T-helper 2 cell (primary cell): Measurements from ENCODE around the gene KLHL22.
"Not testable (repeated sequence)": the region's sequence is repeated elsewhere in the genome, so short reads cannot be mapped to it uniquely, and the experiment has no call there.

Experiments used
- DNase-seq, 5 experiments: peaks; one replicate each; pipeline versions ENCODE4 v3.0.0 to v3.0.0-alpha.2; 2012 to 2022
- total RNA-seq, 2 donors: gene quantifications; one replicate each; lab custom pipeline; 2026; lab: John Stamatoyannopoulos, UW

KLHL22 gene, protein sequence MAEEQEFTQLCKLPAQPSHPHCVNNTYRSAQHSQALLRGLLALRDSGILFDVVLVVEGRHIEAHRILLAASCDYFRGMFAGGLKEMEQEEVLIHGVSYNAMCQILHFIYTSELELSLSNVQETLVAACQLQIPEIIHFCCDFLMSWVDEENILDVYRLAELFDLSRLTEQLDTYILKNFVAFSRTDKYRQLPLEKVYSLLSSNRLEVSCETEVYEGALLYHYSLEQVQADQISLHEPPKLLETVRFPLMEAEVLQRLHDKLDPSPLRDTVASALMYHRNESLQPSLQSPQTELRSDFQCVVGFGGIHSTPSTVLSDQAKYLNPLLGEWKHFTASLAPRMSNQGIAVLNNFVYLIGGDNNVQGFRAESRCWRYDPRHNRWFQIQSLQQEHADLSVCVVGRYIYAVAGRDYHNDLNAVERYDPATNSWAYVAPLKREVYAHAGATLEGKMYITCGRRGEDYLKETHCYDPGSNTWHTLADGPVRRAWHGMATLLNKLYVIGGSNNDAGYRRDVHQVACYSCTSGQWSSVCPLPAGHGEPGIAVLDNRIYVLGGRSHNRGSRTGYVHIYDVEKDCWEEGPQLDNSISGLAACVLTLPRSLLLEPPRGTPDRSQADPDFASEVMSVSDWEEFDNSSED
- total RNA-seq, result 26.5 to 43.6 reads per million in 2 donors

DNA sequence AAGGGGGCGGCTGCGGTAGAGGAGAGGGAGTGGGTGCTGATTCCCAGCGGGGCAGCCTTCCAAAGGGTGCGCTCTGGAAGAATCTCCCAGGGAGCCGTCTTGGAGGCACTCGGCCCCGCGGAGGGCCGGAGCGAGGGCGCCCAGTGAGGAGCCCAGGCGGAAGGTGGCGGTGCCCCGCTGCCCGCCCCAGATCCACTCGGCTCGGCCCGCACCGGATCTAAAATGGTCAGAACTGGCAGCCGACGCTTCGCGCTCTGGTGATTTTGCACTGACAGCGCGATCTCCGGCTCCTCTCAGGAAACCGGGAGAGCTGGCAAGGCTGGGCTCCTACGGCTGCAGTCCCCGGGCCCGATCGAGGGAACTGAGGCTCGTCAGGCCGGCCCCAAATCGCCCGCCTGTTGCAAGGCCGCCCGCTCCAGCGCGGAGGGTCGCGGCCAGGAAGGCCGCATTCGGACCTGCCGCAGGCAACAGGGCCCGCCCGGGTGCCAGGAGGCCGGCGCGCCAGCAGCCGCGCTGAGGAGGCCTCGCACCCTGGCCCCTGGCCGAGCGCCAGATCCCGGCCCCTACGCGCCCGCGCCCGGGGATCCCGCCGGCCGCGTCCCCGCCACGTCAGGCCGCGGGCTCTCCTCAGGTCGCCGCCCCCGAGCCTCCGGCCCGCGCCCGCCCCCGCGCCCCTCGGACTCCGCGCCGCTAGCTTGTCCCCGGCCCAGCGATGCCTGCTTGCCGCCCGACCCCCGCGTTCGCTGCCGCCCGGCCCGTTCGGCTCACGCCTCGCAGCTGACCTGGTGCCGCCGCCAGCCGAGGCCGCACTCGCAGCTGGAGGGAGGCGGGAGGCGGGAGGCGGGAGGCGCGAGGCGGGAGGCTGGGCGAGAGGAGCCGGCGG, at the start of gene KLHL22:
Gene KLHL22 (minus strand): TSS at position 818 of the 883 bp plus-strand sequence. CDS start 6,584 bp downstream, outside the sequence.
- DNase-seq, result peak in 4 of 5 experiments; percentile 11 to 51 (median 15)

DNA sequence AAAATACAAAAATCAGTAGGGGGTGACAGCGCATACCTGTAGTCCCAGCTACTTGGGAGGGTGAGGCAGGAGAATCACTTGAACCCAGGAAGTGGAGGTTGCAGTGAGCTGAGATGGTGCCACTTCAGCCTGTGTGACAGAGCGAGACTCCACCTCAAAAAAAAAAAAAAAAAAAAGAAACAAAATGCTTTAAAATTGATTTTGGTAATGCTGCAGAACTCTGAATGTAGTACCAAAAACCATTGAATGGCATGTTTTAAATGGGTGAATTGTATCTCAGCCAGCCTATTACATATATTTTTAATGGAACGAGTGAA, 49.7 kb upstream of the KLHL22 start:
- not testable (repeated sequence) for DNase-seq

DNA sequence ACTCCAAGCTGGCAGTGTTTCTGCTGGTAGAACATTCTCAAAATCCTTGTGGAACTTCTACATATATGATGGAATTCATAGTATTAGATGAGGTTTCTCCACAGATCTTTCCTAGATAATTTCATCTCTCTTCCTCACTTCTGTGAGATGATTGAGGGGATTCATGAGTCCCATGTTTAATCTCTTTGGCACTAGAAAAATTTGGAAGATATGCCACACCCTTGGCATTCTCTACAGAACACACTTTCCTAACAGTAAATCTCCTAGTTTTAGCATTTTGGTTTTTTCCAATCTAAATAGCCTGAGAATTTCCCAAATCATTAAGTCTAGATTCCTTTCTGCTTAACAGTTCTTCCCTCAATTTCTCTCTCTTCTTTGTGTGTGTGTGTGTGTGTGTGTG, 47.1 kb upstream of the KLHL22 start:
- DNase-seq, result no peak

DNA sequence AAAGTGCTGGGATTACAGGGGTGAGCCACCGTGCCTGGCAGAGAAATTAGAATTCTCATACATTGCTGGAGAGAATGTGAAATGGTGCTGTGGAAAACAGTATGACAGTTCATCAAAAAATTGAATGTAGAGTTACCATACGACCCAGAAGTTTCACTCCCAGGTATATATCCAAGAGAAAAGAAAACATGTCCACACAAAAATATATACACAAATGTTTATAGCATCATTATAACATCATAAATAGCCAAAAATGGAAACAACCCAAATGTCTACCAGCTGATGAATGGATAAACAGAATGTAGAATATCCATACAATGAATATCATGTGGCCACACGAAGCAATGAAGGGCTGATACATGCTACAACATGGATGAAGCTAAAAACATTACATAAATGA, 46.5 kb upstream of the KLHL22 start:
- DNase-seq, result no peak

DNA sequence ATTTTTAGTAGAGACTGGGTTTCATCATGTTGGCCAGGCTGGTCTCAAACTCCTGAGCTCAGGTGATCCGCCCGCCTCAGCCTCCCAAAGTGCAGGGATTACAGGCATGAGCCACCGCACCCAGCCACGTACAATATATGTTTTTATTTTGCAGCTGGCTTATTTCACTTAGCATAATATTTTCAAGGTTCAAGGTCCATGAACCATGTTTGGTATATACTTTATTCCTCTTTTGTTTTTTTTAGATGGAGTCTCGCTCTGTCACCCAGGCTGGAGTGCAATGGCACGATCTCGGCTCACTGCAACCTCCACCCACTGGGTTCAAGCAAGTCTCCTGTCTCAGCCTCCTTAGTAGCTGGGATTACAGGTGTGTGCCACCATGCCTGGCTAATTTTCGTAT, 43.3 kb upstream of the KLHL22 start:
- not testable (repeated sequence) for DNase-seq

DNA sequence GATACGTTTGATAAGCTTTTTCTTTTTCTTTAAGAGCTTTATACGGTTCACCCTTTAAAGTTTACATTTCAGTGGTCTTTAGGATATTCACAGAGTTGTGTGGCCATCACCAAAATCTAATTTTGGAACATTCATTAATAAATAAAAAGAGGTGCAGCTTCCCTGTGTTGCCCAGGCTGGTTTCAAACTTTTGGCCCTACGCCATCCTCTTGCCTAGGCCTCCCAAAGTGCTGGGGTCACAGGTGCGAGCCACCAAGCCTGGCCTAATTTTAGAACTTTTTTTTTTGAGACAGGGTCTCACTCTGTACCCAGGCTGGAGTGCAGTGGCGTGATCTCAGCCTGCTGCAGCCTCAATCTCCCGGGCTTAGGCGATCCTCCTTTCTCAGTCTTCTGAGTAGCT, 42.4 kb upstream of the KLHL22 start:
- no peak for DNase-seq

DNA sequence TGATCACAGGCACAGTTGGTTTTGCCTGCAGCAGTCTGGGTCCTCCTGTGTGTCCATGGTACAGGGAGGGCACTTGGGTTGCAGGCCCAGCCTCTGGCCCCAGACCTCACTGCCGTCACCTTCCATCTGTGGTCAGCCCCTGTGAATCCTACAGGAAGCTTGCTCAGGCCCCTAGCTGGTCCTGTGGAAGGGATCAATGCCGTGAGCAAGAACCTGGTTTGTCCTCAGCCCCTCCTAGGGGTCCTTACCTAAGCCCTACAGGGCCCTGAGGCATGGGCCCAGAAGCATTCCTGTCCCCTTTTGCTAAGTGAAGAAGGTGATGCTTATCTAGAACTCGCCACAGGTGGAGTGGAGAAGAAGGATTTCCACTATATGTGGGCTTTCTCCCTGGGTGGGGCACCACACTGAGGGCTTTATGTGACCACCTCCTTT, 41.7 kb upstream of the KLHL22 start:
- no peak for DNase-seq

DNA sequence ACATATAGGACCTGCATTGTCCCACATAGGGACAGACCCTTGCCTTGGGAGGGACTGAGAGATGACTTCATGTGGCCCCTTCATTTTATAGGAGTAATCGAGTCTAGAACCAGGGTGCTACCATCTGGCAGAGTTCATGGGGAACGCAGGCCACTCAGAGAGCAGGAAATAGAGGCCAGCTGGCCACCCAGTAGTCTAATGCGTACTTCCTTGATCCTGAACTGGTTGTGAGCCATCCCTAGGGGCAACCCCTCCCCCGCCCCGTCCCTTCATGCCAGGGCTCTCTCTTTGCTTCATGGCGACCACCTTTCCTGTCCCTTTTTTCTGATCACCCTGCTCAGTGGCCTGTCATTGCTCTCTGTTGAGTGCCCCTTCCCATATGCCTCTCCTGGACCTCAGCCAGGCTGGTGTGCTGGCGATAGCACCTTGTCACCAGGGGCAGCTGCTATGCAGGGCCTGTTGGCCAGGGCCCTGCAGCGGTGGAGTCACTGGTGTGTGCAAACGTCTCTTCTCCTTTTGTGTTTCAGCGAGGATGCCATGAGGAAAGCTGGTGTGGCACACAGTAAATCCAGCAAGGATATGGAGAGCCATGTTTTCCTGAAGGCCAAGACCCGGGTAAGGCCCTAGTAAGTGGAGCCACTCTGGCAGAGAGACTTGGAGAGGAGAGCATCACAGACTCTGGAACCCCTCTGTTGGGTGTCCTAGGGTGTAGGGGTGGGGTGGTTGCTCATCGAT, 41.2 kb upstream of the KLHL22 start:
- DNase-seq, result no peak

DNA sequence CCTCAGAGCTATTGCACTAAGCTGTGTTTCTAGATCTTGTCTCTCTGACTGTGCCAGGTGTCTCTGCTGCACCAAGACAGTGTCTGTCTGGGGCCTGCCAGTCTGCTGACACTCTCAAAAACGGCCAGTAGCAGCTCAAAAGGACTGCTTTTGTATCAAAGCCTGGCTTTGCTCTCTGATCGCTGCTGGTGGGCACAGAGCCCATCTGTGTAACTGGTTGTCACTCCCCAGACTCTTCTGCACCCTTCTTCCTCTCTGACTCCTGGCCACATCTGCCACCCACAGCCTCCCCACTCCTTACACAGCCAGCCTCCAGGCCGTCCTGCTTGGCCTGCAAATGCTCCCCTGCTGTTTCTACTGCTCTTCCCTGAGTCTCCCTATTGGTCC, 38.3 kb upstream of the KLHL22 start:
- DNase-seq, result no peak

DNA sequence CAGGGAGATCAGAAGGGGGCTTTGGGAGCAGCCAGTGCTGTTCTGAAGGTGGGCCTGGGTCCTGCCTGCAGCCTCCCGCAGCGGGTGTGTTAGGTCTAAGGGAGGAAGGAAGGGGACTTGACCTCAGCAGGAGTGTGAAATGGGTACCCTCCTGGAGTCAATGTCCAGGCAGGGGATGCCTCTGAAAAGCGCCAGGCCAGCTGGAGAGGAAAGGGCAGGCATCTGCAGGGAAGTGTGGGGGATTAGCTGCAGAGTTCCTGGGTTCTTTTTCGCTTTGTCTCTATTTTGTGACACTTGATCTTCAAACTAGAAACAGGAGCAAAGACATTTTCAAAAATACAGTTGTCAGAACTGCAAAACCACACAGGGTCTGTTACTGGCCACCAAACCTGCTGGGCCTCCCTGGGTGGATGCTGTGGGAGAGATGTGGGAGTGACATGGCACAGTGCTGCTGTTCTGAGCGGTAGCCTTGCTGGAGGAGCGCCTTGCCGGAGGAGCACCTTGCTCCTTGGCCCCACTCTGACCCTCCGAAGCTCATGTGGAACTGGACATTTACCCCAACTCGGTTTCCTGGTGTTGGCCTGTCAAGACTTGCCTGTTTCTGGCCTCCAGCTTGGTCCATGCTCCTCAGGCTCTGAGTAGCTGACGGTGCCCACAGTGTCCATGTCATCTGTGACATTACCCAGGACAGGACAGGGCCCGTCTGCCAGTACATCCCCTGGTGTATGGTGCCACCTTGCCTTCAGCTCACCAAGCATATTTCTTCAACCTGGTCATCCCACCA, 37.7 kb upstream of the KLHL22 start:
- no peak for DNase-seq

DNA sequence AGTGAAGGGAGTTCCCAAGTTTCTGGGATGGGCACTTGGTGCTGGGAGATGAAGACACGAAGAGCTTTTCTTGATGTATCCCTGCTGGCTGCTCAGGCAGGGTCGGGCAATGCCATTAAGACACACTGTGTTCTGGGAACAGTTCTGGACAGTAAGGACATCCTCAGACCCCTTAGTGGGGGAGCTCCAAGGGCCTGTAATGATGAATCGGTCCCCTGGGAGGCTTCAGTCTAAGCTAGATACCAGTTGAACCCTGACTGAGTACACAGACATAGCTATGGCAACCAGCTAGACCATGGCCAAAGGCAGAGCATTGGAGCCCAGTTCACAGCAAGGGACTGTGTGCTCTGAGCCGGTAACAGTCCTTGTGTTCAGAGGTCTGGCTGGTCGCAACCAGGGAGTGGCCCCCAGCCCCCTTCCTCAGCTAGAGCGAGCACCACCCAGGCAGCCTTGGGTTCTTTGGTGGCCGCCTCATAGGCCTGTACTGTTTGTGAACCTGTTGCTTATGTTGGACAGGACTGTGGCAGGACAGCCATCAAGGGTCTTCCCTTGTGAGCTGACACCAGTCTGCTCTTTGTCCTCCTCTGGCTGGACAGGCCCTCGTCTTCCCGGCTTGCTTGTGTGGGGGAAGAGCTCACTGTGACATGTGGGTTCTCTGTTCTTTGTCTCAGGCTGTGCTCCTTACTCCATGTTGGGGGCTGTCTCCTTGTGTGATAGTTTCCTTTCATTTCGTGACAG, 36.8 kb upstream of the KLHL22 start:
- DNase-seq, result no peak

DNA sequence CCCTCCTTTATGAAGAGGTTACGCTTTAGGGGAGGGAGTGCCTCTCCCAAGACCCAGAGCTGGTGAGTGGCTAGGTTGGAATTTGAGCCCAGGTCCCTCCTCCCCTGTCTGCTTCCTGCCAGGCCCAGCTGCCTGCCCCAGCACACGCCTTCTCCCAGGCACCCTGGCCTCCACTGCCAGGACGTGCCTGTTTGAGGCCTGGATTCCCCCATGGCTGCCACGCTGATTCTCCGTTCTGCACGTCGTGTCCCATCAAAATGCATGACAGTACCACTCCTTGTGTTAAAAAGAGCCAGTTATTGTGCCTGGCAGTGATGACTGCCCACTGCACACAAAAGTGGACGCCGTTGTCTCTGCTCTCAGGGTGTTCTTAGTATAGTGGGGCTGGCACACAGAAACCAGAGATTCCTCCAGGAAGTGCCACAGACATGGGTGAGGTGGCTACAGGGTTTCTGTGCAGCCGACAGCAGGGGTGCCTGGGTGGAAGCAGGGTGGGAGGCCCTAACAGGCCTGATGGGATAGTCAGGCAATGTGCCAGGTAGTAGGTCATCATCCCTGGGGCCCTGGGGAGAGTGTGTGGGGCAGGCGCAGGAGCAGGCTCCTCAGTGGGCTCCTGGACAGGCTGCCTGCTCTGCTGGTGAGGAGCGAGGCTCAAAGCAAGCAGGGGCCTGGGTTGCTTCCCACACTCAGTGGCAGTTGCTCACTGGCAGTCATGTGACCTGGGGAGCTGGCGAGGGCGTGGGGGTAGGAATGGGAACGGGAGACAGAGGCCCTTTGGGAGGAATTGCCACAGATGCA, 36.0 kb upstream of the KLHL22 start:
- no peak for DNase-seq

DNA sequence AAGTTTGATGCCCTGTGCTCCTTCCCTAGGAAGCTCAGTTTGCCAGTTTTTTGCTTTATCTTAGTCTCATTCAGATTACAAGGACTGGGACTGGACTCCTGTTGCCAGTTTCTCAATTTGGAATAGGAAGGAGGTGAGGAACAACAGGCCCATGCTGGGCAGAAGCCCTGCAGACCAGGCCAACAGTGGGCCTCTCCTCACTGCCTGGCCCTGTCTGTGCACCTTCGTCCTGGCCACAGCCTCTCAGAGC, 35.5 kb upstream of the KLHL22 start:
- no peak for DNase-seq

DNA sequence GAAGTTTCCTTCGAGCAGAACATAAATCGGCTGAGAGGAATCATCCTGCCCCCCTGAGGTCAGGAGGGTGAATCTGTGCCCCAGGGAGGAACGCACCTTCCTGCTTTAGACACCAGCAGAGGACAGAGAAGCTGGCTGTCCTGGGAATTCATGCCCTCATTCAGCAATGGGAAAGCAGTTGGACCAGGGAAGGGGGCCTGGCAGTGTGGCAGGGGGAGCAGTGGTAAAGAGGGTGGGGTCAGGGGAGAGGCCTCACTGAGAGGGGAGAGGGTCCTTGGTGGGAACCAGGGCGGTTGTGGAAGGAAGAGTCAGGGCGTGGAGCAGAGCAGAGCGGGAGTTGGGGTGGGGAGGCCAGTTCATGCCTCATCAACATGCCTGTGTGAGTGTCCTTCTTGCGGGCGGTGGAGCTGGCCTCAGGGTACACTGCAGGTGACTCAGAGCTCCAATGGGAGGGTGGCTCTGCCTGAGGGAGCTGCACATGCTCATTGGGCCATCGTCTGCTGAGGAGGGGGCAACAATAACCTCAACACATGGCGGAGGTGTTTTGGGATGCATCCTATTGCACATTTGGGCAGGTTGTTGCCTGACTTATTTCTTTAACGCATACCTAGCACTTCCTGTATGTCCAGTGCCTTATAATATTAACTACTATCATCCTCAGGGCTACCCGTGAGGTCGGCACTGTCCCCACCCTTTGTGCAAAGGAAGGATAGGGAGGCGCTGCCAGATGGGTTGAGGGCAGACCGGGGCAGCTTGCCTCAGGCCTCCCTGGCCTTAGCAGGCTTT, 35.0 kb upstream of the KLHL22 start:
- DNase-seq, result no peak

DNA sequence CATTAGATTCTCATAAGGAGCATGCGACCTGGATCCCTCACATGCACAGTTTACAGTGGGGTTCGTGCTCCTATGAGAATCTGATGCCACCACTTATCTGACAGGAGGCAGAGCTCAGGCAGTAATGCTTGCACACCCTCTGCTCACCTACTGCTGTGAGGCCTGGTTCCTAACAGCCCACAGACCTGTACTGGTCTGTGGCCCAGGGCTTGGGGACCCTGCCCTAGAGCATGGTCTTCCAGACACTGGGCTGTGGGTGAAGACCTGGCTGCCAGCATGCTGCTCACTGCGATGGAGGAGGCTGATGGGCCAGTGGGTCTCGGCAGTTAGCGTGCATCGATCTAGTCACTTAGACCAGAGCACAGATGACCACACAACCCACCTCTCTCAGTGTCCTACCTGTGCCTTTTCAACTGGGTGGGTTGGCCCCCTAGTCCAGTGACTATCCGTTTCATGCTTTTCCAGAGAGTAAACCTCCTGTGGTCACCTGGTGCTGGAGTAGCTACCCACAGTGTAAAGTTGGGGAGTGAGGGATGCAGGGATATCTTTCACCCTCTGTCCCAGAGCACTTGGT, 32.9 kb upstream of the KLHL22 start:
- DNase-seq, result no peak

DNA sequence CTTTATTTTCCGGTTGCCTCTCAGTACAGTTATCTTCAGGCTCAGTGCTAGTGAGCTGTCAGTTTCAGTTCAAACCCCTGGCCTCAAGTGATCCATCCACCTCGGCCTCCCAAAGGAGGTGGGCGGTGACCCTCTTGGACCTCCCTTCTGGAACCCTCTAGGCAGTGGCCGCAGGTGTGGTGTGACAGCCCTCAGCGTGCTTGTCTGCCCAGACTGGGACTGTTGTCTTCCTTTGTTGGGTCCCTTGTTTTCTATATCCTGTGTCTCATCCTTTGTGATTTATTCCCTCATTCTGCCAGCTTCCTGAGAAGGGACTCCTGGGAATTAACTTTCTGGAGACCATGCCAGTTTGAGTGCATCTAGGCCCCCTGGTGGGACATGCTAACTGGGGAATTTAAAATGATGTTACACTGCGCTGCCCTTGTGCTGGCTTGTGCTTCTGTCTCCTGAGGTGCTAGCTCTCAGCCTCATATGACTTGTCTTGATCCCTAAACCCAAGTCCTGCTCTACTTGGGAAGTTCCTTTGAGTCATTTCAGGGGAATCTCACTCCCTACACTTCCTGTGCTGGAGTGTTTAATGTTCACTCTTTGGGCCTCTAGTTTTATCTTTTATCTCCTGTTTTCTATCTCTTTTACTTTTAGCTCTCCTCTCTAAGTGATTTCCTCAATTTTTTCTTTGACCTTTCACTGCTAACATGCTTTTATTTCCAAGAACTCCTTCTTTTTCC, 31.2 kb upstream of the KLHL22 start:
- DNase-seq, result no peak

DNA sequence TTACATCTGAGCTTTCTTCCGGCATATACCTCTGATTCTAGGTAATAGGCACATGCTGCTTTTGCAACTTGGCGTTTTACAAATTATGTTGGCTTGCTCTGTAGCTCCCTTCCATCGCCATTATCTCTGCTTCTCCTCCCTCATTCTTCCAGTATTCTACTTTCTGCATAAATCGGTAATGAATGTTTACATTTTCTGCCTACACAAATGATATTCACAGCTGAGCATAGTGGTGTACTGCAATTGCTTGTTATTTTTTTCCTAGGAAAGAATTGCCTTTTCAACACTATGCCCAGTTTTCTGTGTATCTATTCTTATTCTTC, 30.7 kb upstream of the KLHL22 start:
- DNase-seq, result no peak

DNA sequence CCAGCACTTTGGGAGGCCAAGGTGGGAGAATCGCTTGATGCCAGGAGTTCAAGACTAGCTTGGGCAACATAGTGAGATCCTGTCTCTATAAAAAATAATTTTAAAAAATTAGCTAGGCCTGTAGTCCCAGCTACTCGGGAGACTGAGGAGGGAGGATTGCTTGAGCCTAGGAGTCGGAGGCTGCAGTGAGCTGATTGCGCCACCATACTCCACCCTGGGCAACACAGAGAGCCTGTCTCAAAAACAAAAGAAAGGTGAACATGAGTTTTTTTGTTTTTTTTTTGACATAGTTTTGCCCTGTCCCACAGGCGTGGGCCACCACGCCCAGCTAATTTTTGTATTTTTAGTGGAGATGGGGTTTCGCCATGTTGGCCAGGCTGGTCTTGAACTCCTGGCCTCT, 29.5 kb upstream of the KLHL22 start:
- DNase-seq, result no peak

DNA sequence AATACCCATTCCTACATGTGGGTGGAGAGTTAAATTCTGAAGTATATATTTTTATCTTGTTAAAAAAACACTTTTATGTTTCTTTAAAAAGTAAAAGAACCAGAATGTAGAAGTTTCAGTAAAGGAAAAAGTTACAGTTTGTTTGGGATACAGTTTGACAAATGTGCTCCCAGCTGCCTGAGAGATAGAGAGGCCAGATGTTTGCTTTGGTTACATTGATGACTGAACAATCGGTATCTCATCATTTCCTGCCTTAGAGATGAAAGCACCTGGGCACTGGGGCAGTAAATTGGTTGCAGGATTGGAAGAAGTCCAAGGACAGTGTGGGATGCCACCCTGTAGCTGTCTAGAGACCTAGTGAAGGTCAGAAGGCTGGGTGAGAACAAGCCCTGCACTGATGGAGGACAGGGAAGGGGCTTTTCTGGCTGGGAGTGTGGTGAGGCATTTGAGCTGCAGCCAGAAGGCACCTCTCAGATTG, 28.4 kb upstream of the KLHL22 start:
- peak in 2 of 5 experiments; percentile 30 to 36 for DNase-seq
